A549 (cell line): ENCODE data around the gene ZNF92.

ENCODE experiments used
- CBX2 ChIP-seq: fragments of 200-600 bp; sonication (generic); IDR thresholded peaks from 2 replicates; pipeline ENCODE4 v1.6.1; 2016; ENCODE audit warnings: low read depth, mild to moderate bottlenecking, borderline replicate concordance
- JUN ChIP-seq, 2 experiments: fragments of >200 bp; sonication (Bioruptor Twin); formaldehyde crosslinking; IDR thresholded peaks; 2 replicates in 1 of 2; 3 replicates in 1 of 2; pipeline ENCODE4 v1.6.1; 2016 to 2017
- RAD21 ChIP-seq, 2 experiments: fragments of >200 bp in 1 of 2; sonication (Bioruptor Twin) in 1 of 2; formaldehyde crosslinking in 1 of 2; IDR thresholded peaks in 1 of 2; conservative IDR thresholded peaks in 1 of 2; 2 replicates in 1 of 2; 3 replicates in 1 of 2; pipeline ENCODE4 v1.6.1; 2012 to 2018; ENCODE audit warnings: inconsistent platforms in 1 of 2
- RCOR1 ChIP-seq: fragments of 150-350 bp; IDR thresholded peaks from 2 replicates; pipeline ENCODE4 v1.6.1; 2014; ENCODE audit warnings: antibody characterized with exemption, low read length, low read depth
- TP53 ChIP-seq: fragments of 250-450 bp; sonication (Bioruptor Pico); IDR thresholded peaks from 2 replicates; pipeline ENCODE4 v1.5.0; 2021; ENCODE audit warnings: mild to moderate bottlenecking, moderate library complexity
- TF ChIP-seq, protein P1 (sequence below): fragments of >200 bp; sonication (Bioruptor Twin); formaldehyde crosslinking; IDR thresholded peaks from 3 replicates; pipeline ENCODE4 v1.5.1; 2016

DNA sequence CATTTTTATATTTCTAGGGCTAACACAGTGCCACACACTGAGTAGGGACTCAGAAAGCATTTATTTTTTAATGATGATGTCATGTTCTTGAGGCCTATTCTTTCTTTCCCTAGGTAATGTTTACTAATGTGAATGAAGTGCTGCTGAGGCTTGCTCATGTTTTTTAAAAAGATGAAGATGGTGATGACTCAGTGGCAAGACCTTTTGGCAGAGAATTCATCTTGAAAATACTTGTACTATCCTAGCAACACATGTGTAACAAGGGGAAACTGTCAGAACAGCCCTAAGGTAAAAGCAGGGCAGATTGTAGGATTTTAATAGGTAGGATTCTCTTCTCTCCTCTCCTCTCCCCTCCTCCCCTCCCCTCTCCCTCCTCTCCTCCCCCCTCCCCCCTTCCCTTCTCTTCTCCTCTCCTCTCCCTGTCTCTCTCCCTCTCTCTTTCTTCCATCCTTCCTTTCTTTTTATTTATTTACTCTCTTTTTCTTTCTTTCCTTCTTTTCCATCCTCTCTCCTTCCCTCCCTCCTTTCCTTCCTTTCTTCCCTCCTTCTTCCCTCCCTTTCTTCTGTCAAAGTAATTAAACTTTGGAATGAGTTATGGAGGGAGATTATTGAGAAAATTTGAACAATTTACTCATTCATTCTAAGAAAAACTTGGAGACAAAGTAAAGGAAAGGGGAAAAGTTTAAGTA lies 75.3 kb downstream of the ZNF92 start:
- TF ChIP-seq, protein P1, sequence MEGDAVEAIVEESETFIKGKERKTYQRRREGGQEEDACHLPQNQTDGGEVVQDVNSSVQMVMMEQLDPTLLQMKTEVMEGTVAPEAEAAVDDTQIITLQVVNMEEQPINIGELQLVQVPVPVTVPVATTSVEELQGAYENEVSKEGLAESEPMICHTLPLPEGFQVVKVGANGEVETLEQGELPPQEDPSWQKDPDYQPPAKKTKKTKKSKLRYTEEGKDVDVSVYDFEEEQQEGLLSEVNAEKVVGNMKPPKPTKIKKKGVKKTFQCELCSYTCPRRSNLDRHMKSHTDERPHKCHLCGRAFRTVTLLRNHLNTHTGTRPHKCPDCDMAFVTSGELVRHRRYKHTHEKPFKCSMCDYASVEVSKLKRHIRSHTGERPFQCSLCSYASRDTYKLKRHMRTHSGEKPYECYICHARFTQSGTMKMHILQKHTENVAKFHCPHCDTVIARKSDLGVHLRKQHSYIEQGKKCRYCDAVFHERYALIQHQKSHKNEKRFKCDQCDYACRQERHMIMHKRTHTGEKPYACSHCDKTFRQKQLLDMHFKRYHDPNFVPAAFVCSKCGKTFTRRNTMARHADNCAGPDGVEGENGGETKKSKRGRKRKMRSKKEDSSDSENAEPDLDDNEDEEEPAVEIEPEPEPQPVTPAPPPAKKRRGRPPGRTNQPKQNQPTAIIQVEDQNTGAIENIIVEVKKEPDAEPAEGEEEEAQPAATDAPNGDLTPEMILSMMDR, result no peak
- TF ChIP-seq RCOR1 (no peak), TP53 (CRISPR knock-in tag) (no peak), RAD21 (conservative IDR thresholded peaks at IDR 0.05 in 1 of 2, IDR thresholded peaks at IDR 0.05 in 1 of 2) (no peak), JUN (IDR thresholded peaks at IDR 0.05) (no peak), CBX2 (no peak)
